Measurements from ENCODE around the gene GPR148. TPM values are rescaled to one million over a fixed set of nuclear protein-coding genes. Genes with fewer than 3 reads are reported as not detected.

The GPR148 gene
- total RNA-seq, 1 donor from 2014 or later = not detected

DNA sequence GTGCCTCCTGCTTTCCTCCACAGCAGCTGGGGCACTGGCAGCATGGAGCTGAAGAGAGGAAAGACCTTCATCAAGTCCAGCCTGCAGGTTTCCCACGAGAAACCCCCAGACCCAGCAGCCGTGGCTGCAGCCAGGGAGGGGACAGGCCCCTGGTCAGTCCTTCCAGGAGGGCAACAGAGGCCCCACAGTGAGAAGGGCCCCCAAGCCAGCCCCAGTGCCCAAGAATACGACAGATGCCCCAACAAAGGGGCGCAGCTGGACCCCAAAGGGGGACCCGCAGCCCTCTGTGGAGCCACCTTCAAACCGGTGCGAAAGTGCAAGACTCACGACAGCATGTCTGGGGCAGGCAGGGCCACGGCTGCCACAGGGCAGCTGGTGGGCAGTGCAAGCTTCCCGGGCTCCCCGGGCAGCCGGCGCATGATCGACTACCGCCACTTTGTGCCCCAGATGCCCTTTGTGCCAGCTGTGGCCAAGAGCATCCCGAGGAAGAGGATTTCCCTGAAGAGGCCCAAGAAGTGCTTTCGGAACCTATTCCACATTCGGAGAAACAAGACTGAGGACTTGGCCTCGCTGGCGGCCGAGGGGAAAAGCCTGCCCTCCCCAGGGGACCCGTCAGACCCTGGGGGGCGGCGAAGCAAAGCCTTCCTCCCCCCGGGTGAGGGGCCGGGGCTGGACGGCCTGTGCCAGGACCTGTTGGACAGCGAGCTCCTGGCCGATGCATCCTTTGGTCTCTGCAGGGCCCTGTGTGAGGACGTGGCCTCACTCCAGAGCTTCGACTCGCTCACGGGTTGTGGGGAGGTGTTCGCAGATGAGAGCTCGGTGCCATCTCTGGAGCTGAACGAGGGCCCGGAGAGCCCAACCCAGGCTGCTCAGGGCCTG is 33.4 kb downstream of the GPR148 start:
- ATAC-seq (no peak), DNase-seq (no peak)
- intact Hi-C loops (cut with DNase I) = no loop called here
- Histone ChIP-seq H3K4me1 (no peaks in the 10 kb centered on the region), H3K9me3 (no peaks in the 10 kb centered on the region), H3K27me3 (ENCODE audit: low read depth) (peaks cover 26% of the 10 kb centered on the region), H3K27ac (no peak overlapping the region), H3K36me3 (no peaks in the 10 kb centered on the region), H3K4me3 (no peak overlapping the region)
- TF ChIP-seq, protein P1, sequence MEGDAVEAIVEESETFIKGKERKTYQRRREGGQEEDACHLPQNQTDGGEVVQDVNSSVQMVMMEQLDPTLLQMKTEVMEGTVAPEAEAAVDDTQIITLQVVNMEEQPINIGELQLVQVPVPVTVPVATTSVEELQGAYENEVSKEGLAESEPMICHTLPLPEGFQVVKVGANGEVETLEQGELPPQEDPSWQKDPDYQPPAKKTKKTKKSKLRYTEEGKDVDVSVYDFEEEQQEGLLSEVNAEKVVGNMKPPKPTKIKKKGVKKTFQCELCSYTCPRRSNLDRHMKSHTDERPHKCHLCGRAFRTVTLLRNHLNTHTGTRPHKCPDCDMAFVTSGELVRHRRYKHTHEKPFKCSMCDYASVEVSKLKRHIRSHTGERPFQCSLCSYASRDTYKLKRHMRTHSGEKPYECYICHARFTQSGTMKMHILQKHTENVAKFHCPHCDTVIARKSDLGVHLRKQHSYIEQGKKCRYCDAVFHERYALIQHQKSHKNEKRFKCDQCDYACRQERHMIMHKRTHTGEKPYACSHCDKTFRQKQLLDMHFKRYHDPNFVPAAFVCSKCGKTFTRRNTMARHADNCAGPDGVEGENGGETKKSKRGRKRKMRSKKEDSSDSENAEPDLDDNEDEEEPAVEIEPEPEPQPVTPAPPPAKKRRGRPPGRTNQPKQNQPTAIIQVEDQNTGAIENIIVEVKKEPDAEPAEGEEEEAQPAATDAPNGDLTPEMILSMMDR (IDR thresholded peaks at IDR 0.05) = no peak

DNA sequence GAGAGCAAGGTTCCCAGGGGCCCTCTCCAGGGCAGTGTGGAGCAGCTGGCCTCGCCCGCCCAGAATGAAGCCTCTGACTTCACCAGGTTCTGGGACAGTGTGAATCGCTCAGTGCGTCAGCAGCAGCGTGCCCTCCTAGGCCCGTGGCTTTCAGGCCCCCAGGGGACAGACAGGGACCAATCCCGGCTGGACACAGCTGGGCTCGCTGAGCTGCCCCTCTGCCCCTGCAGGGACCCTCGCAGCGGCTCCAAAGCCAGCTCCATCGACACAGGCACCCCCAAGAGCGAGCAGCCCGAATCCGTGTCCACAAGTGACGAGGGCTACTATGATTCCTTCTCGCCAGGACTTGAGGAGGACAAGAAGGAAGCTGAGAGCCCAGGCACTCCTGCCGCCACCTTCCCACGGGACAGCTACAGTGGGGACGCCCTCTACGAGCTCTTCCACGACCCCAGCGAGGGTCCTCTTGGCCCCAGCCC is 34.1 kb downstream of the GPR148 start:
- Histone ChIP-seq H3K27me3 (ENCODE audit: low read depth) (peaks cover 19% of the 10 kb centered on the region), H3K9me3 (no peaks in the 10 kb centered on the region), H3K4me3 (no peak overlapping the region), H3K36me3 (no peaks in the 10 kb centered on the region), H3K4me1 (no peaks in the 10 kb centered on the region), H3K27ac (no peak overlapping the region)
- DNase-seq (no peak), ATAC-seq (no peak)
- intact Hi-C loops (cut with DNase I) = no loop called here
- TF ChIP-seq, protein P1 (IDR thresholded peaks at IDR 0.05) = no peak

DNA sequence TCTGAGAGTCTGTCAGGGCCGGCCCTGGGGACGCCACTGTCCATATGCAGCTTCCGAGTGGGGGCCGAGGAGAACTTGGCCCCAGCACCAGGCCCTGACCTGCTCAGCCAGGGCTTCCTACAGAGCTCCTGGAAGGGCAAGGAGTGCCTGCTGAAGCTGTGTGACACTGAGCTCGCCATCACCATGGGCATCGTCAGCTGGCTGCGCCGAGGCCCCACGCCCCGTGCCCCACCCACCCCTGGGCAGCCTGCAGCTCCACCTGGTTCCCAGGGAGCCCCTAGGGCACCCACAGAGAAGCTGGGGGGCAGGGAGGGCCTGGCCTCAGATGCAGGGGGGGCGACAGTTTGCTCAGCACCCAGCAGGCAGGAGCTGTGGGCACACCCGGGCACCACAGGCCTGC is 34.5 kb downstream of the GPR148 start:
- ATAC-seq (no peak), DNase-seq (no peak)
- intact Hi-C loops (cut with DNase I) = no loop called here
- TF ChIP-seq, protein P1 (IDR thresholded peaks at IDR 0.05) = no peak
- Histone ChIP-seq H3K4me3 (no peak overlapping the region), H3K4me1 (no peaks in the 10 kb centered on the region), H3K27me3 (ENCODE audit: low read depth) (peaks cover 17% of the 10 kb centered on the region), H3K27ac (no peak overlapping the region), H3K36me3 (no peaks in the 10 kb centered on the region), H3K9me3 (no peaks in the 10 kb centered on the region)

- ATAC-seq = no peak
- Histone ChIP-seq H3K27ac (no peak overlapping the region), H3K9me3 (no peaks in the 10 kb centered on the region), H3K36me3 (no peaks in the 10 kb centered on the region), H3K27me3 (ENCODE audit: low read depth) (peaks cover 9% of the 10 kb centered on the region), H3K4me3 (no peak overlapping the region), H3K4me1 (no peaks in the 10 kb centered on the region)
- intact Hi-C loops (cut with DNase I) = no loop called here
- DNase-seq = no peak
- TF ChIP-seq, protein P1 (IDR thresholded peaks at IDR 0.05) = no peak
Observed at GRCh38 chr2:130764035-130764820, 35.4 kb downstream of the GPR148 start.

DNA sequence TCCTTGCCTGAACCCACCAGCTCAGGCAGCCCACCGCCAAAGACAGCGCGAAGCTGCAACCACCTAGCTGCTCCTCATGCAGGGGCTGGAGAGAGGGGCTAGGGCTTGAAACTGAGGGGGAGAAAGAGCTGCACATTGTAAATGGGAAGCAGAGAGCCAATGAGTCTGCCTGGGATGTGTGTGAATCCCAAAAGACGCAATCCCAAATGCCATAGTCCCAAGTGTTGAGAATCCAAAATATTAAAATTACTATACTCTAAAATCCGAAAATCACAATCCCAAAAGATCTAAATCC is 35.9 kb downstream of the GPR148 start:
- Histone ChIP-seq H3K9me3 (no peaks in the 10 kb centered on the region), H3K4me1 (no peaks in the 10 kb centered on the region), H3K4me3 (no peak overlapping the region), H3K27me3 (ENCODE audit: low read depth) (peaks cover 7% of the 10 kb centered on the region), H3K27ac (no peak overlapping the region), H3K36me3 (no peaks in the 10 kb centered on the region)
- DNase-seq (no peak), ATAC-seq (no peak)
- TF ChIP-seq, protein P1 (IDR thresholded peaks at IDR 0.05) = no peak
- intact Hi-C loops (cut with DNase I) = no loop called here

Data from lower lobe of right lung (tissue), 2 donors.